GM18519 (cell line): ENCODE measurements around the gene PRDM5.

Source experiments
- ATAC-seq: cut with Tn5 transposase; IDR thresholded peaks from one replicate; pipeline ENCODE4 v1.9.1; 2021; ENCODE audit warnings: mild to moderate bottlenecking, moderate library complexity; ENCODE audit not compliant: unreplicated experiment, low FRiP score

The PRDM5 gene

DNA sequence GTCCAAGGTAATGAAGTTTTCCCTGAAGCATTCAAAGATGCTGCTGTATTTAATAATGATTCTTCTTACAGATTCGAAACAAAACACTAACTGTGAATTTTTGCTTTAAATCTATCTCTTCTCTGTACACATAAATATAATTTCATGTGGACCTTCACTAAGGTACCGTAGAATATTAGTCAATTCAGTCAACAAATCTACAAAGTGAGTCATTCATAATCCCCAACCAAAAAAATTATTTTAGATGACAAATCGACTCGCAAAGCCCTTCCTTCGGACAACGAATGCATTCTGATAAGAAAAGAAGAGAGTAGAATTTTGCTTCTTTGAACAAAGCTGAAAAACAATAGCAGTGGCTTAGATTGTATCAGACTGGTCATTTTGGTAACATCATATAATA, 95.7 kb downstream of the PRDM5 start:
- no peak for ATAC-seq

- ATAC-seq: no peak
Measured at GRCh38 chr4:120826449-120826848, 96.1 kb downstream of the PRDM5 start.

- ATAC-seq: no peak
Measured at GRCh38 chr4:120824946-120825345, 97.6 kb downstream of the PRDM5 start.

DNA sequence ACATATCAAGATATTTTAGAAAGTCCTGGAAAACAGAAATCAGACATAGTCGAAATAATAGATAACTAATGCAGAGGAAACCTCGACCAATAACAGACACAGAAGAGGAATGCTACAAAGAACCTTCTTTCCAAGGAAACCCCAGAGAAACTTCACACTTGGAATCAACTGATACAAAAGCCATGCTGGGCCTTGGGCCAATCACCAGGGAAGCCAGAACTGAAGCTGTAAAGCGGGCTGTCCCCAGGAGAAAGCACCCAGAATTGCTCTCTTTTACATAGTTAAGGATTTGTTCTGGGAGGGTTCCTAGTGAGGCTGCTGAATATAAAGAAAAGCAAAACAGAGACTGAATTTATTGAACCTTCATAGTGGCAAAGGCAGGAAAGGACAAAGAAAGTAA, 100.5 kb downstream of the PRDM5 start:
- no peak for ATAC-seq

DNA sequence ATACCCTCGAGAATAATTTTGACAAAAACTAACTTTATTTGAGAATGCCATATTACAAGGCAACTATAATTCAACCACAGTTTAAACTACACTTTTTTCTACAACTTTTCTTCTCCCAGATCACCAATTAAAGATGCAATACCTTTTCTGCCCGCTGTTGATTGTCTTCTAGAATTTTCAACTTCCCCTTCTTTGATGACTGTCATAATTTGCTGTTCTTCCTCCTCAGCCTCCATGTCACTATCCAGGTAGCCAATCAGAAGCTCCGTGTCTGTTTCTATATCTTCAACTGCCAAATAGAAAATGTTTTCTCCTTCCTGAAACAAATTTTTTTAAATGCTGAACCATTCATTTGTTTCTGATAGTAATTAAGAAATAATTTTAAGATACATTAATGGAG, 101.5 kb downstream of the PRDM5 start:
- ATAC-seq: no peak

DNA sequence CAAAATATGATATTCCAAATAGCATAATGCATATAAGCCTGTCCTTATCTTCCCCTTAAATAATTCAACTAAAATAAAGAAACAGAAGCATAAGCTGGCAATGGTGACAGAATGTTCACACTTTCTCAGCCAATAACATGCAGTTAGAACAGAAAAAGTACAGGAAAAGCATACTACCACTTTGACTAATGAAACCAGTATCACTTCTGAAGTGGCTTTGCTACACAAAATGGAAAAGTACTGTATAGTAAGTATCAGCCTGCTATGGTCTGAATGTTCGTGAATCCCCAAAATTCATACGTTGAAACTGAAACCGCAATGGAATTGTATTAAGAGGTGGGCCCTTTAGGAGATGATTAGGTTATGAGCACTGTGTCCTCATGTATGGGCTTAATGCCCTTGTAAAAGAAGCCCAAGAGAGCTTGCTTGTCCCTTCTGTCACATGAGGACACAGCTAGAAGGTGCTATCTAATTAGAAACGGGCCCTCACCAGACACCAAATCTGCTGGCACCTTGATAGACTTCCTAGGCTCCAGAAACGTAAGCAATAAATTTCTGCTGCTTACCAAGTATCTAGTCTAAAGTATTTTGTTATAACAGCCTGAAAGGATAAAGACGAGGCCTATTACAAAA, 102.6 kb downstream of the PRDM5 start:
- ATAC-seq: no peak

GRCh38 chr4:120816296-120816965, 106.1 kb downstream of the PRDM5 start:
- no peak for ATAC-seq

GRCh38 chr4:120815361-120815760, 107.2 kb downstream of the PRDM5 start:
- no peak for ATAC-seq

DNA sequence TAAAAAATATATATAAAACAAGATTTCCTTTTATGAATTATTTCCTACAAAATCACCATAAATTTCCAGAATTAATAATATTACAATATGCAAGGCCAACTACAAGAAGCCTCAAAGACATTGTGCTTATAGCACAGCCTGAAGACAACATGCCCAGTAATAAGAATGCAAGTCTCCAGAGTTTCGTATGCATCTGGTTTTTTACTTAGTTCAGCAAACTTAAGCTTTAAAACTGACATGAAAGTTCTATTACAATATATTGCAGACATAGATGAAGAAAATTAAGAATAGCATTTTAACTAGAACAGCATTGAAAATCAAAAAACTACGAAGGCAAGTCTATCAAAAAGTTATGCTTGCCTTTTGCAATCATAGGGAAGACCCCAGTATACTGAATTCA, 107.6 kb downstream of the PRDM5 start:
- no peak for ATAC-seq

DNA sequence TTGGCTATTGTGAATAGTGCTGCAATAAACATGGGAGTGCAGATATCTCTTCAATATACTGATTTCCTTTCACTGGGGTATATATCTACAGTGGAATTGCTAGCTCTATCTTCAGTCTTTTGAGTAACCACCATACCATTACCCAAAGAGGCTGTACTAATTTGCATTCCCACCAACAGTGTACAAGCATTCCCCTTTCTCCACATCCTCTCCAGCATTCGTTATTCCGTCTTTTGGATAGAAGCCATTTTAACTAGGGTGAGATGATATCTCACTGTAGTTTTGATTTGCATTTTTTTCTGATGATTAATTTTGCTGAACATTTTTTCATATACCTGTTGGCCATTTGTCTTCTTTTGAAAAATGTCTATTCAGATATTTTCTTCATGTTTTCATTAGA, 110.3 kb downstream of the PRDM5 start:
- ATAC-seq: no peak

- no peak for ATAC-seq
Measured at GRCh38 chr4:120809518-120809917, 113.0 kb downstream of the PRDM5 start.

GRCh38 chr4:120808475-120809141, 113.9 kb downstream of the PRDM5 start:
- no peak for ATAC-seq

DNA sequence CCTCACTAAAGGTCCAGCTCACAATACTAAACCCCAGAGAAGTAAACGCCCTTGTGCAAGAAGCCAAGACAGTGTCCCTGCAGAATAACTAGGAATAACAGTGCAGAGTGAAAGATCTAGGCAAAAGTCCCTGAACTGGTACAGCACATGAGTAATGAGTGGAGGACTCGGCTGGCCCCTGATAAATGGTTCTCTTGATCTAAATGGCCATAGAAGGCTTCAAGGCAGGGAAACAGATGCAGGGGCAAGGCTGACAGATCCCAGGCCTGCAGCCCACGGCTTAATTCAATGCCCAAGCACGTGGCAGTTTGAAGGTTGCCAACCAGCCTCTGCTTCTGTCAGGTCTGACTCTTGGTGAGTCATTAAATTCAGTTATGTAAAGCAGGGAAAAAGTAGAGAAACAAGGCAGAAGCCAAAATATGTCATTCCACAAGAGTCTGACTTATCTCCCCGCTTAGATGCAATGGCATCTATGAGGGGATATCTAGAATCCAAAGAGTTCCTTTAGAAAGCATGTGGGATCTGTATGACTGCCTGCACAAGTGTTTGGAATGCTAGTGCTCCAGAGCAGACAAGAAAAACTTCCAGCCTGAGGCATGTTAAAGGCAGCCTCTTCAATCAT, 121.3 kb downstream of the PRDM5 start:
- ATAC-seq: no peak

DNA sequence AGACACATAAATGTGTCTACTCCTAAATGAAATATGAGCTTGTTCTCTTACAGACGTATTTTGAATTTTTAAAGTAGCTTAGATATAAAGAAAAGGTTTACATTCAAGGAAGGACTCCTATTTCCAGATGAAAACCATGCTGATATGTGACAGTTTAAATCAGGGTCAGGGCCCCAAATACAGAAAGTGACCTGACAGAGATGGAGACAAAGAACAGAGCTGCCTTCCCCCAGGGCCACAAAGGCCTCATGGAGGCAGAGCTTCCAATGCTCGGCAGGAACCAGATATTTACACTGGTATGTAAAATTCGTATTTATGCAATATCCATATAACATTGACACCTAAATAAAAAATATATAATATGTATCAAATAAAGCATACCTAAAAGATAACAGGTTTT, 124.0 kb downstream of the PRDM5 start:
- no peak for ATAC-seq

DNA sequence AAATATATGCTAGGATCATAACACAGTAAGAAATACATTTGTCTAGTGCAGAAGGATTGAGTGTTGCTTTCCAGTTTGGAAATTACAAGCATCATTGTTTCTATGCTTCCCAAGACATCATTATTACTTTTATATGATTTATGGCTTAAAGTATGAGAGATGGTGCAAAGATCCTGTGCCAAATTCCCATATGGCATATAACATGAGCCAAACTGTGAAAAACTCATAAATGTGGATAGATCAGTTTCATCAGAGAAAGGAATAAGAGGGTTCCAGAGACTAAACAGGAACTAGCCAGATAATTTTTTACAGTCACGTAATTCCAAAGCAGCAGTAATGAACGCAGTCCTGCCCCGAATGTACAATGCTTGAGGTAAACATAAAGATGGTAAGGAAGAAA, 126.3 kb downstream of the PRDM5 start:
- ATAC-seq: no peak

- ATAC-seq: no peak
Measured at GRCh38 chr4:120785202-120785601, 137.3 kb downstream of the PRDM5 start.

- ATAC-seq: no peak
Measured at GRCh38 chr4:120777459-120777858, 145.1 kb downstream of the PRDM5 start.

- ATAC-seq: no peak
Measured at GRCh38 chr4:120775431-120775830, 147.1 kb downstream of the PRDM5 start.

DNA sequence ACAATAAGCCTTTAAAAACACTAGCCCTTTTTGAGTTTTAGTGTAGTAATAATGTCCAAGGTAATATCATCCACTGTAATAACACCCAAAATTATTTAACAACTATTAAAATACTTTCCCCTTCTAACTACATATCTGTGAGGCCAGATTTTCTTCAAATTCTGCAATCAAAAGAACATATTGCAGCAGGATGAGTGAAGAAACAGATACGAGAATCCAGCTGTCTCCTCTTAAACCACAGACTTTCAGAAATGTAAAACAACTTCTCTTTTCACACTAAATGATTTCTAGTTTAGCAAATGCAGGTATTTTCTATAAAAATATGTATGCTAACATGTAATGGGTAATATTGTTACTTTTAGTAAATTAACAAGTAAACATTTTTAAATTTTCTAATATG, 148.9 kb downstream of the PRDM5 start:
- ATAC-seq: no peak

DNA sequence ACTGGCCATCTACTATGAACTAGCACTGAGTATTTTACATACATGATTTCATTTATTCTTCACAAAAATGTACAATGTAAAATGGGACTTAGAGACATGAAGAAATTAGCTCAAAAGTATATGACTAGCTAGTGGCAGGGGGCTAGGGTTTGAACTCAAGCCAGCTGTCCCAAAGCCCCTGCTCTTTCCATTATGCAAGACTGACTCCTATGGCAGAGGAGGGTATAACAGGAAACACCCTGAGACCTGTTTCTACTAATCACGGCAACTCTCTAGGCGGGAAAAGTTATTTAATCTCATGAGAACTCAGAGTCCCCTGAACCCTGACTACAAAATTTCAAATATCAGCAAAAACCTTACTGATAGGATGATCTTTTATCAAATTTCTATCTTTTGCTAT, 150.6 kb downstream of the PRDM5 start:
- no peak for ATAC-seq

DNA sequence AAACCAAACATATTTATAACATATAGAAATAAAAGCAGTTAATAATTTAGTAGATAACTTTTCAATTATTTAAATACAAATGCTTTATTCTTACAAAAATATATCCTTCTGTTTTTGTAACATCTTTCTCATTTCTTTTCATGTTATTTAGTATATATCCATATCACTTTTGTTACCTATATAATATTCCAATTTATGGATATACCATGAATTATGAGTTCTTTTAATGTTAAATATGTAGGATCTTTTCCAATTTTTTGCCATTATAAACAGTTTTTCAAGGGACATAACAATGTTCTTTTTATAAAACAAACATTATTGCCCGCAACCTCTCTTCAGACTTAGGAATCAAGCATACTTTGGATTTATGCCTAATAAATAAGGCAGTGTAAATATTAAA, 151.6 kb downstream of the PRDM5 start:
- no peak for ATAC-seq

- ATAC-seq: no peak
Measured at GRCh38 chr4:120769227-120769626, 153.3 kb downstream of the PRDM5 start.
